ENCODE results near the gene CCDC127. TPM values are rescaled to one million over a fixed set of nuclear protein-coding genes. Genes with fewer than 3 reads are reported as not detected.

The CCDC127 gene
- total RNA-seq, 2 experiments from 2014 or later, result 8.0 to 8.7 TPM

DNA sequence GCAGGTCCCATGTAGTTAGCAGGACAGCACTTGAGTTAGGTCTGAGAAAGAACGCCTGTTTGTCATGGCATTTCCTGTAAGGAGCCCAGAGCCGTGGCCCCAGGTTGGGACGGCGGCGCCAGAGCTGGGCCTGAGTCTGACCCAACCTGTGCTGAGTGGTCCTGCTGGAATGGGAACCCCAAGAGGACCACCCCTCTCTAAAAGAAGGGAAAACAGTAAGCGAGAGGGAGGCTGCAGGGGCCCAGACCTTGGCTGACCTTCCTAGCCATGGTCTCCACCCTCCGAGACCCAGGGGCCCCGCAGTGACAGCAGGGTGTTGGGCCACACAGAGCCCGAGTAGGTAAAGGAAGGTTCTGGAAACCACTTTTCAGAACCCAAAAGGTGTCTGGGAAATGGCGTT, 28.5 kb downstream of the CCDC127 start:
- Mint-ChIP-seq H3K27ac (no peak overlapping the region), H3K27me3 (peaks cover 3% of the 10 kb centered on the region), H3K4me3 (no peak overlapping the region), H3K36me3 (ENCODE audit: low read depth) (no peaks in the 10 kb centered on the region), H3K9me3 (no peaks in the 10 kb centered on the region), H3K4me1 (peaks cover 14% of the 10 kb centered on the region)
- ChIA-PET POLR2A (no interaction called here), CTCF (interaction anchor here (1.3 to 1.5 kb wide), 2 partner anchors 14 to 29 kb away, joined by 5 to 6 read pairs; partner anchors contain the start of genes CCDC127 and SDHA)
- DNase-seq, result no peak

DNA sequence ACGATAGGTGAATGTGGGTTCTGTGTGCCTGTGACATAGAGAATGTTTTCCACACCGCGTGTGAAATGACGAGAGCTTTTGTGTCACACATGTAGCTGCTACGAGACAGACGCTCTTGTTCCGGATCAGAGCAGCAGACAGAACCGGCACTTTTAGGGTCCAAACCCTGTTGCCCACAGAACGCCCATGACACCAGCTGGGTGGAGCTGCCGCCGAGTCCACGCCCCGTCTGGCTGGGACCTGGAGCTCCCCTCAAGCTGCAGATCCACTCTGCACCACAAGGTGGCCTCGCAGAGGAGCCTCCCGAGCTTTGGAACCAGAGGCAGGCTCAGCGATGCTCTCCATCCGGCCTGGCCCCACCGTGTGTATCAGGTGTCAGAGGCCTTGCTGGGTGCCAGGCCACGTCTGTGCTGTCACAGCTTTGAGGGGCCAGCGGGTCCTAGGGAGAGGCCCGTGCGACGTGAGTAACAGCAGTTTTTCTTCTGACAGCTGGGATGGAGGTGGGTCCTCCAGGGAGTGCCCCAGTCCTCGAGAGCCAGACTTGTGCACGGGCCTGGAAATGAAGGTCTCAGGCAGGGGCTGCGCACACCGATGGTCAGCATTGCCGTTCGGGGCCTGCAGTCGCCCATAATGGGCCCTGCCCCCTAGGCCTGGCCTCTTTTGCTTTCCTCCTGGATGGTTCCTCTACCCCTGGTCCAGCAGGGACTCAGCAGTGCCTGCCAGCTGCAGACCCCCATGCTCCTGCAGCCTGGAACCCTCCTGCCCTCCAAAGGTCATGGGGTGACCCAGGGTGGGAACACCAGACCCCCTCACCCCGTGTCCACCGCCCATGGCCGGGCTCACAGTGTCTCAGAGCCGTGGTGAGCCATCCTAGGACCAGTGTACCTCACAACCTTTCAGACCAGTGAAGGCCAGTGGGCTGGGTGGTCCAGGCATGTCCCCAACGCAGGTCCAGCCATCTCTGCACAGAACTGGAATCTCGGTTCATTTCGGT, 29.2 kb downstream of the CCDC127 start:
- Mint-ChIP-seq H3K36me3 (ENCODE audit: low read depth) (no peaks in the 10 kb centered on the region), H3K4me3 (no peak overlapping the region), H3K9me3 (no peaks in the 10 kb centered on the region), H3K27ac (peak overlapping the region; percentile 73), H3K4me1 (peaks cover 14% of the 10 kb centered on the region), H3K27me3 (peaks cover 3% of the 10 kb centered on the region)
- DNase-seq, result peak; percentile 91
- ChIA-PET POLR2A (no interaction called here), CTCF (interaction anchor here (0.7 to 1.5 kb wide), 9 partner anchors 9 to 96 kb away, joined by 3 to 9 read pairs (median 3); partner anchors contain the start of genes CCDC127 and SDHA)

DNA sequence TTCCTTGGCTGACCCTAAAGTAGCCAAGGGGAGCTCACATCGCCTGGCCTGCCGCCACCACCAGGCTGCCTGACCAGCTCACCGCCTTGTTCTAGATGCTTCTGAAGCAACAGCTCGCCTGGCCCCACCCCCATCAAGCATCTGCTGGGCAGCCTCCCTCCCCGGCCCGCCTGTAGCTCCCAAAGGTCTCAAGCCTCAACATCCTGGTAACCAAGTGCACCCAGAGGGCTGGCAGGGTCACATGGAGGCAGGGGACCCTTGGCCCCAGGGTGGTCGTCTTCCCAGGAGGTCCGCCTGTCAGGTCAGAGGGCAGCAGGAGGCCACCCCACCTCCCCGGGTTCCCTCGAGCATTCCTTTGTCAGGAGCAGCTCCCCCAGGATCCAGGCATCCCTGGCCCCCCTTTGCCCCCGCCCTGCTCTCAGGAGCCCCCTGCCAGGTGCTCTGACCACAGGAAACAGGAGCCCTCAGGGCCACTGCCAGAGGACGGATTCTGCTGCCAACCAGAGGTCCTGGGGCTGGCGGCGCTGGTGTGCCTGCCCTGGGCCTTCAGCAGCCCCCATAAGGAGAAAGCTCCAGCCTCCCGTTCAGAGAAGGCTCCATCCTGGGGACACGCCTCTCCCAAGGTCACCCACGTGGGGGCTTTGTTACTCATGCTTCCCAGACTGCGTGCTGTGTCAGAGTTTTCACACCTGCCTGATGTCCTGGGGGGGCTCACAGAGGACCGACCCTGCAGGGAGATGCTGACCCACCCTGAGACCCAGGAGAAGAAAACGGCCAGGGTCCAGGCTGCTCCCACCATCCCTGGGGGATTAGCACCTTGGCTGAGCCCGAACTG, 30.1 kb downstream of the CCDC127 start:
- DNase-seq, result no peak
- peaks cover 3% of the 10 kb centered on the region for H3K27me3 Mint-ChIP-seq
- H3K9me3 Mint-ChIP-seq, result no peaks in the 10 kb centered on the region
- CTCF ChIA-PET, result interaction anchor here (0.7 to 1.5 kb wide), 9 partner anchors 8 to 97 kb away, joined by 3 to 9 read pairs (median 3); partner anchors contain the start of genes CCDC127 and SDHA
- POLR2A ChIA-PET, result no interaction called here
- no peak overlapping the region for H3K4me3 Mint-ChIP-seq
- H3K27ac Mint-ChIP-seq, result no peak overlapping the region
- H3K4me1 Mint-ChIP-seq, result peaks cover 14% of the 10 kb centered on the region
- no peaks in the 10 kb centered on the region for H3K36me3 Mint-ChIP-seq (ENCODE audit: low read depth)

DNA sequence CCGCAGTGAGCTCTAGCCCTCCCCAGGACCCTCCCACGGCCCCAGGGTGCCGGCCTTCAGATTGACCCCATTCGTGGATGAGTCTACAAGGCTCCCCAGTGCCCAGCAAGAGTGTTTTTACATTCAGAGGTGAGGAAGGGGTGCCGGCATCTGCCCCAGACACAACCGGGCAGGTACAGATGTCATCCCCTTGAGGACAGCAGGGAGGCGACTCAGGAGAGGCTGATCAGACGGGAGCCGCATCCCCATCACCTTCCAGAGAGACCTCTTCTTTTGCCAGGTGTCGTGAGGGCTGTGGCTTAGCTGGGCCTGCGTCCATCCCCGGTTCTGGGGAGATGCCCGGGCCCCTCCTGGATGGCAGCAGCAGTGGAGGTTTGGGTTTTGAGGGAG, 30.9 kb downstream of the CCDC127 start:
- ChIA-PET CTCF (no interaction called here), POLR2A (no interaction called here)
- DNase-seq, result no peak

DNA sequence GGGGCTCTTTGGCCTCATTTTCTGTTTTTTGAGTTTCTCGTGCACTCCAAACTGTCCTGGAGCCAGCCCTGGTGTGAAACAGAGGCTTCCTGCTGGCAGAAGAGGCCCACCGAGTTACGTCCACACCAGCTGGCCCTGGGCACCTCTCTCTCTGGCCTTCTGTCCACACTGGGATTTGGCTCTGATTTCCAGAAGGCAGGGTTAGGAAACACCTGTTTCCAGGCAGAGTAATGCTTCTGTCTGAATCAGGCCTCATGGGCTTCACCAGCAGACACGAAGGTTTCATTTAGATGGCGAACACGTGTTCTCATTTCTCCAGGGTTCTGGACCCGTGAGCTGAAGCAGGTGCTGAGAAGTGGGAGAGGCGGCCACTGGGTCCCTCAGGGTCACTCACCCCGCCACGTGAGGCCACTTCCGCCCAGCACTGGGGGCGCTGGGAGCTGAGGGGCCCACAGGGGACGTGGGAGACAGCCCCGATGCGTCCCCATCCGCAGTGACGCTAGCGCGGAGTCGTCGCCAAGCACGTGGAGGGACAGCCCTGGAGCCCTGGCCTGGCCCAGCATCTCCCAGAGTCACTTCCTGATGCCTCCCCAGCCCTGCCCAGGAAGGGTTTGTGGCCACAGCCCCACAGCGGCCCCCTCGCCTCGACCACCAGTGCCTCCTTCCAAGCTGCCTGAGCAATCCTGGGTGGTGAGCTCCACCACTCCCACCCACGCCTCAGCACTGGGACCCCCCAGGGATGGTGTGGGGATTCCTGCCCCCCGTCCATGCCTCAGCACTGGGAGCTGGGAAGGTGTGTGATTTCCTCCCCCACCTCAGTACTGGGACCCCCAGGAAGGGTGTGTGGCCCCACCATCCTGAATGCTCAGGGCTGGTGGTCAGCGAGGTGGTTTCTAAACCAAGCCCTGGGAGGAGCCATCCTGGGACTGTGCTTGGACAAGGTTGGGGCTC, 31.6 kb downstream of the CCDC127 start:
- H3K4me3 Mint-ChIP-seq, result no peak overlapping the region
- no peaks in the 10 kb centered on the region for H3K36me3 Mint-ChIP-seq (ENCODE audit: low read depth)
- no peak for DNase-seq
- H3K9me3 Mint-ChIP-seq, result no peaks in the 10 kb centered on the region
- H3K27me3 Mint-ChIP-seq, result peaks cover 3% of the 10 kb centered on the region
- POLR2A ChIA-PET, result no interaction called here
- no peak overlapping the region for H3K27ac Mint-ChIP-seq
- peaks cover 14% of the 10 kb centered on the region for H3K4me1 Mint-ChIP-seq
- CTCF ChIA-PET, result no interaction called here

More for the DNA sequence above, 30.9 kb downstream of the CCDC127 start:
- Mint-ChIP-seq H3K36me3 (ENCODE audit: low read depth) (no peaks in the 10 kb centered on the region), H3K27me3 (peaks cover 3% of the 10 kb centered on the region), H3K9me3 (no peaks in the 10 kb centered on the region), H3K27ac (no peak overlapping the region), H3K4me3 (no peak overlapping the region), H3K4me1 (peaks cover 14% of the 10 kb centered on the region)

DNA sequence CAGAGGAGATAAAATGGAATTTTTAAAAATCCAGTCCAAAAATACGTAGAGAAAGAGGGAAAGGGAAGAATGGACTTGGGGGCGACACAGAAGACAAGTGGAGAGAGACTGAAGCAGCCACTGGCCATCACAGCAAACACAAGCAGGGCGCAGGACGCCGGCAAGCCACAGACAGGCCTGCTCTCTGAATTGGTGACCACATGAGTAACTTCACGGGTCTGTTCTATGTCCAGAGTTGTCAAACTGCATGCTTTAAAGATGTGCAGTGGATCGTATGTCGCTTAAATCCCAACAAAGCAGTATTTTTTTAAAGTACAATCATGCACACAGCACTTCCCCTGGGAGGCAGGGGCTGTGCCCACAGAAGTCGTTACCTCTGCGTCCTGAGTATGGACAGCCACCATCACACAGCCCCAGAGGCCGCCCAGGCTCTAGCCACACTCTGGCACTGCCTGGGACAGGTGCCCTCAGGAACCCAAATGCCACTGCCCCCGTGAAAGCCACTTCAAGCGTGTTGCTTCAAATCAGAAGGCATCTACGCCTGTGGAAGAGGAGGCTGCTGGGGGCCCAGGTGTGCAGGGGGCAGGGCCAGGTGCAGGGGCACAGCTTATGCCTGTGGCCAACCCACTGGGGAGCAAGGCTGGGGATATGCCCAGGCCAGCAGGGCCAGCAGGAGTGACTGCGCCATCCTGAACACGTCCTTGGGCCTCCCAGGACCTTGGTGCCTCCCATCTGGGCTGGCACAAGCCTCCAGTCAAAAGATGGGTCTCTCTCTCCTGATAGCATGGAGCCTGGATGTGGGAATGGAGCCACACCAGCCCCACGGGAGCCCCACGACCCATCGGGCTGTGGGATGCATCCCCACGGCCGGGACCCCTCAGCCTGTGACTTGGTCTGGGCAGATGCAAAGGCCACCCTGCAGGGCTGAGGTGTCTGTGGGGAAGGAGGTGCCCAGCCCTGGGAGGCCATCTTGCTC, 32.6 kb downstream of the CCDC127 start:
- H3K9me3 Mint-ChIP-seq, result no peaks in the 10 kb centered on the region
- H3K4me1 Mint-ChIP-seq, result peaks cover 10% of the 10 kb centered on the region
- POLR2A ChIA-PET, result no interaction called here
- no peak overlapping the region for H3K27ac Mint-ChIP-seq
- peaks cover 2% of the 10 kb centered on the region for H3K27me3 Mint-ChIP-seq
- H3K4me3 Mint-ChIP-seq, result no peak overlapping the region
- CTCF ChIA-PET, result interaction anchor here (1.4 kb wide), 1 partner anchor 9 kb away, joined by 3 read pairs; no protein-coding TSS in a partner anchor
- DNase-seq, result no peak
- H3K36me3 Mint-ChIP-seq (ENCODE audit: low read depth), result no peaks in the 10 kb centered on the region

DNA sequence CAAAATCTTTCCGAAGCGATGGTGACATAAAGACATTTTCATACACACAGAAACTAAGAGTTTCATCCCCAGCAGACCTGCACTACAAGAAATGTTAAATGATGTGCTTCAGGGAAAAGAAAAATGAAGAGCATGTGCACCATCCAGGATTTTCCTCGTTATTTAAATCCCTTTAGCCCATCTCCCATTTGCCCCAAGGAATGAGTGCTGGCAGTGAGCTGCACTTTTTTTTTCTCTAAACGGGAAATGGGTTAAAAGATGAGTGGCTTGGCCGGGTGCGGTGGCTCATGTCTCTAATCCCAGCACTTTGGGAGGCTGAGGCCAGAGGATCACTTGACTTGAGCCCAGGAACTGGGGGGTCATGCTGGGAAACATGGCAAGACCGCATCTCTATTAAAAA, 33.5 kb downstream of the CCDC127 start:
- H3K27me3 Mint-ChIP-seq, result no peaks in the 10 kb centered on the region
- POLR2A ChIA-PET, result no interaction called here
- no peak overlapping the region for H3K4me3 Mint-ChIP-seq
- DNase-seq, result no peak
- H3K9me3 Mint-ChIP-seq, result no peaks in the 10 kb centered on the region
- H3K36me3 Mint-ChIP-seq (ENCODE audit: low read depth), result no peaks in the 10 kb centered on the region
- peaks cover 7% of the 10 kb centered on the region for H3K4me1 Mint-ChIP-seq
- H3K27ac Mint-ChIP-seq, result no peak overlapping the region
- CTCF ChIA-PET, result interaction anchor here (1.4 kb wide), 1 partner anchor 10 kb away, joined by 3 read pairs; no protein-coding TSS in a partner anchor

DNA sequence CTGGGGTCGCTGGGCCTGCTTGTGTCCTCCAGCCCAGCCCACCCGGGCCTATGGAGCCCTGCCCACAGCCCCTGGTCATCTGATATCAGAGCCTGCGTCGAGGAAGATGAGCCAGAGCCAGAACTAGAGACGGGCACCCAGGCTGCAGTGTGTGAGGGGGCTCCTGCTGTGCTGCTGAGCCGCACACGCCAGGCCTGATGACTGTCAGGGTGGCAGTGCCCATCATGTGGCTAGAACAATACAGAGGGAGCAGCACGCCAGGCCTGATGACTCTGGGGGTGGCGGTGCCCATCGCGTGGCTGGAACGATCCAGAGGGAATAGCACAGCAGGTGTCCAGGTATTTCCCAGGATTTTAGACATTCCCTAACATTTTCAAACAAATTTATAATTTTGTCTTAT, 35.8 kb downstream of the CCDC127 start:
- ChIA-PET CTCF (no interaction called here), POLR2A (no interaction called here)
- H3K9me3 Mint-ChIP-seq, result no peaks in the 10 kb centered on the region
- peaks cover 9% of the 10 kb centered on the region for H3K27me3 Mint-ChIP-seq
- H3K27ac Mint-ChIP-seq, result no peak overlapping the region
- DNase-seq, result no peak
- H3K36me3 Mint-ChIP-seq (ENCODE audit: low read depth), result no peaks in the 10 kb centered on the region
- H3K4me3 Mint-ChIP-seq, result no peak overlapping the region
- H3K4me1 Mint-ChIP-seq, result no peaks in the 10 kb centered on the region

DNA sequence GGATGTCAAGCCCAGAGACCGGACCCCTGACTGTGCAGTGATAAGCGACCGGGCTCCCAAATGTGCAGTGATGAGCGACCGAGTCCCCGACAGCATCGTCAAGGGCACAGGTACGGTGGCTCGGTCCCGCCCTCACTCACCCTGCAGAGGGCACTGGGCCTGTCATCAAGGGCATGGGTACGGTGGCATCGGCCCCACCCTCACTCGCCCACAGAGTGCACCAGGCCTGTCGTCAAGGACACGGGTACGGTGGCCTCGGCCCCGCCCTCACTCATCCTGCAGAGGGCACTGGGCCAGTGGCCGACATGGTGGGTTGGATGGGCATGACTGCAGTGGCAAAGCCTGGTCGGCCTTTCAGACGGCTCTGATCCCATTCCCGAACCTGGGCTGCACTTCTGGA, 36.4 kb downstream of the CCDC127 start:
- Mint-ChIP-seq H3K4me1 (no peaks in the 10 kb centered on the region), H3K27ac (no peak overlapping the region), H3K9me3 (no peaks in the 10 kb centered on the region), H3K27me3 (peaks cover 10% of the 10 kb centered on the region), H3K4me3 (no peak overlapping the region), H3K36me3 (ENCODE audit: low read depth) (no peaks in the 10 kb centered on the region)
- ChIA-PET CTCF (no interaction called here), POLR2A (no interaction called here)
- no peak for DNase-seq

DNA sequence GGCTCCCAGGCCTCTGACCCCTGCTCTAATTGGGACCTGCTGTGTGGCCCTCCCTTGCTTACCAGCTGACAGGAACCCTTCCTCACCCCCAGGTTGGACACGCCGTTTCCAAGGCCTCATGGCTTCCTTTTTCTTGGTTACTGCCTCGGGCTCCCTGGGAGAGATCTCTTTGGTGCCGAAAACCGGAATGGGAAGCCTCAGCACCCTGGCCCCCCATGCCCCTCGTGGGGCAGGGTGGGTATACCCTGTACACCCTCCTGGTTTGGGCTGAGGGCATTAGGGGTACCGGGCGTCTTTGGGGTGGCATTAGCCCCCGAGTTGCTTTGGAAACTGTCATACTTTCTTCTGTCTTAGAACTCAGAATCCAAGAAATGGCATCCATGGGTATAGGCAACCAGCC, 36.8 kb downstream of the CCDC127 start:
- H3K4me1 Mint-ChIP-seq, result no peaks in the 10 kb centered on the region
- H3K9me3 Mint-ChIP-seq, result no peaks in the 10 kb centered on the region
- CTCF ChIA-PET, result interaction anchor here (2.6 kb wide), 1 partner anchor 7 kb away, joined by 9 read pairs; no protein-coding TSS in a partner anchor
- DNase-seq, result no peak
- H3K36me3 Mint-ChIP-seq (ENCODE audit: low read depth), result no peaks in the 10 kb centered on the region
- H3K27me3 Mint-ChIP-seq, result peaks cover 10% of the 10 kb centered on the region
- H3K4me3 Mint-ChIP-seq, result no peak overlapping the region
- POLR2A ChIA-PET, result no interaction called here
- H3K27ac Mint-ChIP-seq, result no peak overlapping the region

DNA sequence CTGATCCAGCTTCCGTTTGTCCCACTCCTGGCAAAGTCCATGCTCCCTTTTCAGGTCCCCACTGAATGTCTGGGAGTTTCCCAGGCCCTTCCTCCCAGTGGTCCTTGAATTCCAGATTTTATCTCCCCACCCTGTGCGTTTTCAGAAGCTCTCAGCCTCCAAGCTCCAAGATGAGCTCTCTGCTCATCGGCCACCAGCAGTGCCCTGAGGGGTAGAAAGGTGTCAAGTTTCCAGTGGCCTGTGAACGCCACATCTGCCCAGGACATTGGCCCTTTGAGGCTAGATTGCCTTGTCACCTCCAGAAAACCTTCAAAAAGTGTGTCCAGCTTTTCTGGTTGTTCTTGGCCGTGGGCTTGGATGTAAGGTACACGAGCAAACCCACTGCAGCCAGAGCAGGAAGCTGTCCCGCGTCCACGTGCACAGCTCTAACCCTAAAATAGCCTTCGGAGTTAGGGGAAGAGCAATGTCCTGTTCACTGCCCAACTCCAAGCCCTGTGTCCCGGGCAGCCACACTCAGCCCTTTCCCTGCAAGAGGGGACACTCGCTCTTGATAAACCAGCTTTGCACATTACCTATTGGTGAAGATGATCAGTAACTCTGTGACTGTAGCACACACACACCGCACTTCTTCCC, 37.6 kb downstream of the CCDC127 start:
- Mint-ChIP-seq H3K9me3 (no peaks in the 10 kb centered on the region), H3K36me3 (ENCODE audit: low read depth) (no peaks in the 10 kb centered on the region), H3K27me3 (peaks cover 10% of the 10 kb centered on the region), H3K4me1 (no peaks in the 10 kb centered on the region), H3K4me3 (no peak overlapping the region), H3K27ac (no peak overlapping the region)
- no peak for DNase-seq
- ChIA-PET CTCF (interaction anchor here (2.6 kb wide), 1 partner anchor 8 kb away, joined by 9 read pairs; no protein-coding TSS in a partner anchor), POLR2A (no interaction called here)
